Panc1 (cell line): Measurements from ENCODE around the gene GPC3. TPM values are rescaled to one million over a fixed set of nuclear protein-coding genes. Genes with fewer than 3 reads are reported as not detected.

Source experiments
- ATAC-seq: fragments of 200-7000 bp; cut with Tn5 transposase; 2 replicates; pipeline ENCODE4 v1.9.1; 2020; ENCODE audit warnings: mild to moderate bottlenecking, moderate library complexity
- BruUV-seq: library from RNA; stranded (reverse); fragments of 400-500 nt; replicated peaks from 2 replicates; lab custom pipeline; 2021; lab: Mats Ljungman, UMichigan
- CTCF ChIA-PET: fragments of 300-600 bp; sonication (Branson Sonifier 250); formaldehyde crosslinking; loops from one replicate; lab custom pipeline; 2022; ENCODE audit warnings: antibody characterized with exemption; lab: Charles Lee
- POLR2A ChIA-PET: fragments of 300-600 bp; sonication (Branson Sonifier 250); formaldehyde crosslinking; loops from one replicate; lab custom pipeline; 2022; ENCODE audit warnings: antibody characterized with exemption; lab: Charles Lee
- DNase-seq: peaks from one replicate; pipeline ENCODE4 v3.0.0-alpha.2; 2010; ENCODE audit warnings: low read depth, low spot score
- H3K27ac ChIP-seq: 2 replicates; pipeline ENCODE4 v1.5.1; 2011; ENCODE audit warnings: mild to moderate bottlenecking, low read length, inconsistent platforms
- H3K27me3 ChIP-seq: fragments of 200-500 bp; sonication (Bioruptor generic); 2 replicates; pipeline ENCODE4 v1.6.0; 2014; ENCODE audit warnings: low read length, inconsistent platforms; ENCODE audit not compliant: control insufficient read depth, insufficient read depth
- H3K36me3 ChIP-seq: fragments of 200-500 bp; sonication (Bioruptor generic); 2 replicates; pipeline ENCODE4 v1.5.1; 2014; ENCODE audit warnings: inconsistent platforms, mild to moderate bottlenecking, low read length, moderate library complexity; ENCODE audit not compliant: control insufficient read depth, insufficient read depth
- H3K4me1 ChIP-seq: 2 replicates; pipeline ENCODE4 v1.5.1; 2011; ENCODE audit warnings: inconsistent platforms, mild to moderate bottlenecking, low read length, moderate library complexity; ENCODE audit not compliant: control insufficient read depth, insufficient read depth
- H3K4me3 ChIP-seq, 2 experiments: 2 replicates each; pipeline ENCODE4 v1.5.1; 2011 to 2012; ENCODE audit warnings: low read depth in 2 of 2, low read length in 2 of 2, mild to moderate bottlenecking in 2 of 2, inconsistent platforms in 1 of 2, moderate library complexity in 1 of 2
- H3K9me3 ChIP-seq: fragments of 200-500 bp; sonication (Bioruptor generic); 2 replicates; pipeline ENCODE4 v1.5.1; 2014; ENCODE audit warnings: low read depth, mild to moderate bottlenecking, inconsistent platforms, low read length, moderate library complexity; ENCODE audit not compliant: control insufficient read depth, insufficient read depth
- POLR2AphosphoS5 ChIP-seq: IDR thresholded peaks from 2 replicates; pipeline ENCODE4 v1.6.1; 2012; ENCODE audit warnings: mild to moderate bottlenecking, low read depth, low read length, moderate library complexity
- SIN3A ChIP-seq: IDR thresholded peaks from 2 replicates; pipeline ENCODE4 v1.6.1; 2012; ENCODE audit warnings: low read depth, mild to moderate bottlenecking, low read length, moderate library complexity, borderline replicate concordance; ENCODE audit not compliant: insufficient read depth
- TCF7L2 ChIP-seq: IDR thresholded peaks from 2 replicates; pipeline ENCODE4 v1.6.1; 2011; ENCODE audit warnings: mild to moderate bottlenecking, low read depth, low read length, inconsistent platforms
- in situ Hi-C: cut with HindIII; loops from 2 replicates; pipeline ENCODE4 v1.10.0; 2016; ENCODE audit warnings: low sequenced_read_pairs, low pct_unique_long_range_greater_than_20kb
- intact Hi-C: fragments of 100-400 bp; cut with micrococcal nuclease; formaldehyde crosslinking; loops from one replicate; pipeline ENCODE4 v1.10.0; 2022; ENCODE audit not compliant: unreplicated experiment
- total RNA-seq: library from RNA; stranded (reverse); gene quantifications from one replicate; pipeline ENCODE4 v1.2.1, GENCODE V29; 2021; ENCODE audit not compliant: unreplicated experiment
- TF ChIP-seq, protein P1 (sequence below), 2 experiments: IDR thresholded peaks; 2 replicates each; pipeline ENCODE4 v1.6.1; 2011 to 2012; ENCODE audit warnings: low read depth in 2 of 2, control low read depth in 1 of 2, low read length in 1 of 2, mild to moderate bottlenecking in 1 of 2, moderate library complexity in 1 of 2; ENCODE audit not compliant: insufficient read depth in 1 of 2
- TF ChIP-seq, protein P2 (sequence below): fragments of 450-650 bp; IDR thresholded peaks from 2 replicates; pipeline ENCODE4 v1.5.1; 2017; ENCODE audit warnings: mild to moderate bottlenecking

The GPC3 gene
- total RNA-seq, 1 experiment from 2014 or later = 0.95 TPM

DNA sequence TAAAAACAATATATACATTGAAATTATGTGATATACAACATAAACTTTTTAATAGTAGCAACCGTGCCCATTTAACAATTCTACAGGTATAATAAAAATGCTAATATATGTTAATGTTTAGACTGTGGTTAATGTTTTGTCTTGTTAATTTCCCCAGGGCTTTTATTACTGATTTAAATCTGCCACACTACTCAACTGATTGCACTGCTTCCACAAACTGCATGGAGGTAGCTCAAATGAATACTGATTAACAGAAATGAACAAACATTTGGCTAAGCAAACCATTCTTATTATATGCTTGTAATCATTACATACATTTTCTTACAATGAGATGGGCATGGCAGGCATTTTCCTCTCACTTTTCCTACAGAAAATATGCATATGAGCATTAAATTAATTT is 275.9 kb downstream of the GPC3 start:
- intact Hi-C loops (no loop called here), in situ Hi-C loops (no loop called here)
- Histone ChIP-seq H3K27me3 (no peaks in the 10 kb centered on the region), H3K9me3 (no peaks in the 10 kb centered on the region), H3K27ac (no peak overlapping the region), H3K36me3 (no peaks in the 10 kb centered on the region), H3K4me1 (no peaks in the 10 kb centered on the region), H3K4me3 (no peak overlapping the region)
- TF ChIP-seq POLR2AphosphoS5 = no peak
- TF ChIP-seq, protein P1, sequence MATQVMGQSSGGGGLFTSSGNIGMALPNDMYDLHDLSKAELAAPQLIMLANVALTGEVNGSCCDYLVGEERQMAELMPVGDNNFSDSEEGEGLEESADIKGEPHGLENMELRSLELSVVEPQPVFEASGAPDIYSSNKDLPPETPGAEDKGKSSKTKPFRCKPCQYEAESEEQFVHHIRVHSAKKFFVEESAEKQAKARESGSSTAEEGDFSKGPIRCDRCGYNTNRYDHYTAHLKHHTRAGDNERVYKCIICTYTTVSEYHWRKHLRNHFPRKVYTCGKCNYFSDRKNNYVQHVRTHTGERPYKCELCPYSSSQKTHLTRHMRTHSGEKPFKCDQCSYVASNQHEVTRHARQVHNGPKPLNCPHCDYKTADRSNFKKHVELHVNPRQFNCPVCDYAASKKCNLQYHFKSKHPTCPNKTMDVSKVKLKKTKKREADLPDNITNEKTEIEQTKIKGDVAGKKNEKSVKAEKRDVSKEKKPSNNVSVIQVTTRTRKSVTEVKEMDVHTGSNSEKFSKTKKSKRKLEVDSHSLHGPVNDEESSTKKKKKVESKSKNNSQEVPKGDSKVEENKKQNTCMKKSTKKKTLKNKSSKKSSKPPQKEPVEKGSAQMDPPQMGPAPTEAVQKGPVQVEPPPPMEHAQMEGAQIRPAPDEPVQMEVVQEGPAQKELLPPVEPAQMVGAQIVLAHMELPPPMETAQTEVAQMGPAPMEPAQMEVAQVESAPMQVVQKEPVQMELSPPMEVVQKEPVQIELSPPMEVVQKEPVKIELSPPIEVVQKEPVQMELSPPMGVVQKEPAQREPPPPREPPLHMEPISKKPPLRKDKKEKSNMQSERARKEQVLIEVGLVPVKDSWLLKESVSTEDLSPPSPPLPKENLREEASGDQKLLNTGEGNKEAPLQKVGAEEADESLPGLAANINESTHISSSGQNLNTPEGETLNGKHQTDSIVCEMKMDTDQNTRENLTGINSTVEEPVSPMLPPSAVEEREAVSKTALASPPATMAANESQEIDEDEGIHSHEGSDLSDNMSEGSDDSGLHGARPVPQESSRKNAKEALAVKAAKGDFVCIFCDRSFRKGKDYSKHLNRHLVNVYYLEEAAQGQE (IDR thresholded peaks at IDR 0.05; ENCODE audit: insufficient read depth in 1 of 2, low read depth in 2 of 2, low read length in 1 of 2) = no peak
- no peak for DNase-seq
- ATAC-seq = no peak
- ChIA-PET CTCF (no interaction called here), POLR2A (no interaction called here)
- no TSS peak for BruUV-seq

DNA sequence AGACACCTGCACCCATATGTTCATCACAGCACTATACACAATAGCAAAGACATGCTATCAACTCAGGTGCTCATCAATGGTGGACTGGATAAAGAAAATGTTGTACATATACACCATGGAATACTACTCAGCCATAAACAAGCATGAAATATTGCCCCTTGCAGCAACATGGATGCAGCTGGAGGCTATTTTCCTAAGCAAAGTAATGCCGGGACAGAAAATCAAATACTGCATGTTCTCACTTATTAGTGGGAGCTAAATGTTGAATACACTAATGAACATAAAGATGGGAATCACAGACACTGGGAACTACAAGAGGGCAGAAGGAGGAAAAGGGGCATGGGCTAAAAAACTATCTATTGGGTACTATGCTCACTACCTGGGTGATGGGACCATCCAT is 278.5 kb downstream of the GPC3 start:
- ChIA-PET POLR2A (no interaction called here), CTCF (no interaction called here)
- no TSS peak for BruUV-seq
- H3K36me3 ChIP-seq = no peaks in the 10 kb centered on the region
- H3K4me3 ChIP-seq = no peak overlapping the region
- no peaks in the 10 kb centered on the region for H3K27me3 ChIP-seq
- DNase-seq = no peak
- H3K9me3 ChIP-seq = no peaks in the 10 kb centered on the region
- in situ Hi-C loops (no loop called here), intact Hi-C loops (no loop called here)
- TF ChIP-seq POLR2AphosphoS5 = no peak
- no peak for TF ChIP-seq TCF7L2
- TF ChIP-seq SIN3A = no peak
- TF ChIP-seq, protein P1 (IDR thresholded peaks at IDR 0.05; ENCODE audit: insufficient read depth in 1 of 2, low read depth in 2 of 2, low read length in 1 of 2) = no peak
- TF ChIP-seq, protein P2, sequence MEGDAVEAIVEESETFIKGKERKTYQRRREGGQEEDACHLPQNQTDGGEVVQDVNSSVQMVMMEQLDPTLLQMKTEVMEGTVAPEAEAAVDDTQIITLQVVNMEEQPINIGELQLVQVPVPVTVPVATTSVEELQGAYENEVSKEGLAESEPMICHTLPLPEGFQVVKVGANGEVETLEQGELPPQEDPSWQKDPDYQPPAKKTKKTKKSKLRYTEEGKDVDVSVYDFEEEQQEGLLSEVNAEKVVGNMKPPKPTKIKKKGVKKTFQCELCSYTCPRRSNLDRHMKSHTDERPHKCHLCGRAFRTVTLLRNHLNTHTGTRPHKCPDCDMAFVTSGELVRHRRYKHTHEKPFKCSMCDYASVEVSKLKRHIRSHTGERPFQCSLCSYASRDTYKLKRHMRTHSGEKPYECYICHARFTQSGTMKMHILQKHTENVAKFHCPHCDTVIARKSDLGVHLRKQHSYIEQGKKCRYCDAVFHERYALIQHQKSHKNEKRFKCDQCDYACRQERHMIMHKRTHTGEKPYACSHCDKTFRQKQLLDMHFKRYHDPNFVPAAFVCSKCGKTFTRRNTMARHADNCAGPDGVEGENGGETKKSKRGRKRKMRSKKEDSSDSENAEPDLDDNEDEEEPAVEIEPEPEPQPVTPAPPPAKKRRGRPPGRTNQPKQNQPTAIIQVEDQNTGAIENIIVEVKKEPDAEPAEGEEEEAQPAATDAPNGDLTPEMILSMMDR = no peak
- no peaks in the 10 kb centered on the region for H3K4me1 ChIP-seq
- no peak for ATAC-seq
- H3K27ac ChIP-seq = no peak overlapping the region
